ENCODE data around the gene GRIN3B. TPM values are rescaled to one million over a fixed set of nuclear protein-coding genes. Genes with fewer than 3 reads are reported as not detected.

GRIN3B gene
- total RNA-seq, 1 donor from 2014 or later, result 0.65 TPM

- no peak for DNase-seq (ENCODE audit: extremely low spot score, unreplicated experiment)
- Mint-ChIP-seq H3K4me3 (peak overlapping the region; percentile 45), H3K27me3 (no peaks in the 10 kb centered on the region), H3K27ac (peak overlapping the region; percentile 21), H3K36me3 (peaks cover 7% of the 10 kb centered on the region), H3K9me3 (no peaks in the 10 kb centered on the region), H3K4me1 (ENCODE audit: unreplicated experiment) (peaks cover 24% of the 10 kb centered on the region)
- TF ChIP-seq CTCF (conservative IDR thresholded peaks at IDR 0.05), result no peak
Observed at GRCh38 chr19:1041835-1042685, 41.8 kb downstream of the GRIN3B start.

DNA sequence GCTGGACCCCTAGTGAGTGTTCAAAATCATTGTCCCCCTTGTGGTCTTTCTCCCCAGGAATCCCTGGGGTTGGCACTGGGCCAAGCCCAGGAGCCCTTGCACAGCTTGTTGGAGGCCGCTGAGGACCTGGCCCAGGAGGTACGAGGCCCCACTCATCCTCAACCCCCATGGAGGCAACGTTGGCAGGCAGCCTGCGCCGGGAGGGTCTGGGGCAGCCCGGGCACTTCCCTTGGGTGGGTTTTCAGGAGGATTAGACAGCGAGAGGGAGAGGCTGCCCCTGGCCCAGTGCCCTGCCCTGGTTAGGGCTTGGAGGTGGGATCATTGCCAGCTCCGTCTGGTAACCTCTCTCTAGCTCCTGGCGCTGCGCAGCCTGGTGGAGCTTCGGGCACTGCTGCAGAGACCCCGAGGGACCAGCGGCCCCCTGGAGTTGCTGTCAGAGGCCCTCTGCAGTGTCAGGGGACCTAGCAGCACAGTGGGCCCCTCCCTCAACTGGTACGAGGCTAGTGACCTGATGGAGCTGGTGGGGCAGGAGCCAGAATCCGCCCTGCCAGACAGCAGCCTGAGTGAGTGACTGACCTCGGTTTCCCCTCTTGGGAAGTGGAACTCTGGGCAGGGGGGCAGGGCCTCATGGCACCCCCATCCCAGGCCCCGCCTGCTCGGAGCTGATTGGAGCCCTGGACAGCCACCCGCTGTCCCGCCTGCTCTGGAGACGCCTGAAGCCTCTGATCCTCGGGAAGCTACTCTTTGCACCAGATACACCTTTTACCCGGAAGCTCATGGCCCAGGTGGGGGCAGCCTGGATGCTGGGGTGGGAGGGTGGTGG is 42.7 kb downstream of the GRIN3B start:
- no peaks in the 10 kb centered on the region for H3K9me3 Mint-ChIP-seq
- H3K36me3 Mint-ChIP-seq, result peaks cover 2% of the 10 kb centered on the region
- TF ChIP-seq CTCF (conservative IDR thresholded peaks at IDR 0.05), result no peak
- H3K27me3 Mint-ChIP-seq, result no peaks in the 10 kb centered on the region
- peak overlapping the region; percentile 45 for H3K4me3 Mint-ChIP-seq
- peak overlapping the region; percentile 21 for H3K27ac Mint-ChIP-seq
- no peak for DNase-seq (ENCODE audit: extremely low spot score, unreplicated experiment)
- H3K4me1 Mint-ChIP-seq (ENCODE audit: unreplicated experiment), result peaks cover 22% of the 10 kb centered on the region

GRCh38 chr19:1045247-1045603 is 45.0 kb downstream of the GRIN3B start:
- Mint-ChIP-seq H3K4me3 (no peak overlapping the region), H3K36me3 (no peaks in the 10 kb centered on the region), H3K4me1 (ENCODE audit: unreplicated experiment) (peaks cover 8% of the 10 kb centered on the region), H3K9me3 (no peaks in the 10 kb centered on the region), H3K27ac (peak overlapping the region; percentile 43), H3K27me3 (no peaks in the 10 kb centered on the region)
- DNase-seq (ENCODE audit: extremely low spot score, unreplicated experiment), result no peak
- no peak for TF ChIP-seq CTCF (conservative IDR thresholded peaks at IDR 0.05)

GRCh38 chr19:1046117-1046626 is 46.0 kb downstream of the GRIN3B start:
- no peak for DNase-seq (ENCODE audit: extremely low spot score, unreplicated experiment)
- H3K27ac Mint-ChIP-seq, result no peak overlapping the region
- H3K4me3 Mint-ChIP-seq, result no peak overlapping the region
- H3K4me1 Mint-ChIP-seq (ENCODE audit: unreplicated experiment), result peaks cover 2% of the 10 kb centered on the region
- H3K9me3 Mint-ChIP-seq, result no peaks in the 10 kb centered on the region
- no peaks in the 10 kb centered on the region for H3K27me3 Mint-ChIP-seq
- no peak for TF ChIP-seq CTCF (conservative IDR thresholded peaks at IDR 0.05)
- no peaks in the 10 kb centered on the region for H3K36me3 Mint-ChIP-seq

GRCh38 chr19:1046836-1047695 is 46.8 kb downstream of the GRIN3B start:
- H3K27me3 Mint-ChIP-seq, result no peaks in the 10 kb centered on the region
- H3K4me3 Mint-ChIP-seq, result no peak overlapping the region
- H3K9me3 Mint-ChIP-seq, result no peaks in the 10 kb centered on the region
- H3K27ac Mint-ChIP-seq, result no peak overlapping the region
- no peaks in the 10 kb centered on the region for H3K36me3 Mint-ChIP-seq
- TF ChIP-seq CTCF (conservative IDR thresholded peaks at IDR 0.05), result no peak
- no peaks in the 10 kb centered on the region for H3K4me1 Mint-ChIP-seq (ENCODE audit: unreplicated experiment)
- no peak for DNase-seq (ENCODE audit: extremely low spot score, unreplicated experiment)
